HG02938 (cell line): Measurements from ENCODE around the gene RGS10.
"Not testable (repeated sequence)": the region's sequence is repeated elsewhere in the genome, so short reads cannot be mapped to it uniquely, and the experiment has no call there.

Source experiments
- ATAC-seq: cut with Tn5 transposase; IDR thresholded peaks from one replicate; pipeline ENCODE4 v1.9.1; 2021; ENCODE audit warnings: mild to moderate bottlenecking, moderate library complexity; ENCODE audit not compliant: unreplicated experiment

The RGS10 gene

DNA sequence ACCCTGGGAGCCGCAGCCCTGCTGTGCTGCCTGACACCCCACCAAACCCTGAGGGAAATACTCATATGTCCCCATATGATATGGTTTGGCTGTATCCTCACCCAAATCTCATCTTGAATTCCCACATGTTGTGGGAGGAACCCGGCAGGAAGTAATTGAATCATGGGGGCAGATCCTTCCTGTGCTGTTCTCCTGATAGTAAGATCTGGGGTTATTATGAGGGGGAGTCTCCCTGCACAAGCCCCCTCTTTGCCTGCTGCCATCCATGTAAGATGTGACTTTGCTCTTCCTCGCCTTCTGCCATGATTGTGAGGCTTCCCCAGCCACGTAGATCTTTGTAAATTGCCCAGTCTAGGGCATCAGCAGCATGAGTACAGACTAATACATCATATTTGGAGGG lies 68.7 kb downstream of the RGS10 start:
- ATAC-seq: no peak

- no peak for ATAC-seq
Measured at GRCh38 chr10:119470920-119471702, 71.4 kb downstream of the RGS10 start.

GRCh38 chr10:119469846-119470245 lies 72.7 kb downstream of the RGS10 start:
- no peak for ATAC-seq

GRCh38 chr10:119469325-119469707 lies 73.2 kb downstream of the RGS10 start:
- ATAC-seq: no peak

DNA sequence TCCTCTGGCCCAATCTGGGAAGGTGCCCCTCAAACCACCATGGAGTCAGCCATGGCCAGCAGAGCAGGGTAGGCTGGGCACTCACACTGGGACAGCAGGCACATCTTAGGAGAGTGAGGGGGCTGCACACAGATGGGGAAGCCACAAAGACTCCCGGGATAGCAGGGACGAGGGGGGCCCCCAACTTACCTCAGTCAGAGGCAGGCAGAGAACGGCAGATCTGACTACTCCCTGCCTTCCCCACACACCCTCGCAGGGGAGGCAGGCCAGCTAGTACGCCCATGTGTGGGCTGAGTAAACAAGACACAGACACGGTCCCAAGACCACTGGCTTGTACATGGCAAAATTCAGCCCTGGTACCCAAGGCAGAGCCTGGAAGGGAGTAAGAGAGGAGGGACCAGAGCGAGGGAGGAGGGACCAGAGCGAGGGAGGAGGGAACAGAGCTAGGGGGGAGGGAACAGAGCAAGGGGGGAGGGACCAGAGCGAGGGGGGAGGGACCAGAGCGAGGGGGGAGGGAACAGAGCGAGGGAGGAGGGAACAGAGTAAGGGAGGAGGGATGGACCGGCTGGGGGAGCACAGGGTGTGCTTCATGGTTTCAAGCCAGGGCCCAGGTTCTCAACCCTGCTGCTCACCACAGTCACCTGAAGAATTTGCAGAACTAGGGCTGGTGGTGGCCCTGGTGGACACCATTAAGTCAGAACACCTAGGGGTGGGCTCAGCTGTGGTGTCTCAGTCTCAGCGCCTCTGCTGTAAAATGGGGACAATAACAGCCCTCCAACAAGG lies 73.8 kb downstream of the RGS10 start:
- ATAC-seq: no peak

- ATAC-seq: no peak
Measured at GRCh38 chr10:119466655-119467054, 75.9 kb downstream of the RGS10 start.

DNA sequence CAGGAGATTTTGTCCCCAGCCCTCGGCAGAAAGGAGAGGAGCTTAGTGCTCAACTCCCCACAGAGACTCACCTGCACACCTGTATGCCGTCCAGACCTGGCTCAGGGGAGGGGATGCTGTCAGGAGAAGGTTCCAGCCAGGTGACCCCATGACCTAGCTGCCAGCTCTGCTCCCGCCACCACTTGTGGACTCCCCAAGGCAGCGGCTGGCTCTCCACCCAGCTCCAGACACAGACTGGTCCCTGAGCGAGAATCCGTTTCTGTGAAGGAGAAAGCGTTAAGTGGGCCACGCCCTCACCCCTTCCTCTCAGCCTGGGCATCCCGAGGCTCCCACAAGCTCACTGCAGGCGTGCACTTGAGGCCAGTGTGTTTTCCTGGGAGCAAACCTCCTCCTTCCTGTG lies 76.4 kb downstream of the RGS10 start:
- ATAC-seq: no peak

DNA sequence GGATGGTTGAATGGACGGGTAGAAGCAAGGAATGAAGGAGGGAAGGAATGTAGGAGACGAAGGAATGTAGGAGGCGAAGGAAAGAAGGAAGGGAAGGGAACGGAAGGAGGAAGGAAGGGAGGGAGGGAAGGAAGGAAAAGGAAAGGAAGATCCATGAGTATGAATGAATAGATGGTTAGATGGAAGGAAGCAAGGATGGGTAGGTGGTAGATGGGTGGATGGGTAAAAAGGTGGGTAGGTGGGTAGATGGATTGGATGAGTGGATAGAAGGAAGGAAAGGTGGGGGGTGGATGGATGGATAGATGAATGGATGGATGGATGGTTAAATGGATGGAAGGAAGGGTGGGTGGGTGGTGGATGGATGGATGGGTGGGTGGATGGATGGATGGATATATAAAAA lies 77.4 kb downstream of the RGS10 start:
- no peak for ATAC-seq

- not testable (repeated sequence) for ATAC-seq
Measured at GRCh38 chr10:119463195-119463594, 79.3 kb downstream of the RGS10 start.

DNA sequence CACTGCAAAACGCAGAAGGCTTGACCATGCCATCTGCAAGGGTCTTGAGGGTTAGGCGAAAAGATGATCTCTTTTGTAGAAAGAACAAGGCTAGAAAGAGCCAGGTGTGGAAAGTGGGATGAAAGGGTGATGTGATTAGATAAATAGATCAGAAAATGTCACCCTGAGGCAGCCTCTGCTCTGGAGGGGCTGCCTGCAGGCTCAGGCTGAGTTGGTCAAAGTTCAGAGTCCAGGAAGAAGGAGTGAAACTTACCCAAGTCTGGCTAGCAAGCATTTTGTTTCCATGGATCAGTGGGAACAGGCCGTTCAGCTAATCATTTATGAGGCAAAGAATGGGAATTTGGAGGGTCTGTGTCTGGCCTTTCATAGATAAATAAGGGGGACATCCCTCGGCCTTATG lies 79.7 kb downstream of the RGS10 start:
- ATAC-seq: no peak

GRCh38 chr10:119461923-119462322 lies 80.6 kb downstream of the RGS10 start:
- peak; percentile 71 for ATAC-seq

- peak; percentile 54 for ATAC-seq
Measured at GRCh38 chr10:119461380-119461779, 81.1 kb downstream of the RGS10 start.

GRCh38 chr10:119460369-119461195 lies 81.9 kb downstream of the RGS10 start:
- ATAC-seq: no peak

GRCh38 chr10:119459681-119460340 lies 82.7 kb downstream of the RGS10 start:
- no peak for ATAC-seq

DNA sequence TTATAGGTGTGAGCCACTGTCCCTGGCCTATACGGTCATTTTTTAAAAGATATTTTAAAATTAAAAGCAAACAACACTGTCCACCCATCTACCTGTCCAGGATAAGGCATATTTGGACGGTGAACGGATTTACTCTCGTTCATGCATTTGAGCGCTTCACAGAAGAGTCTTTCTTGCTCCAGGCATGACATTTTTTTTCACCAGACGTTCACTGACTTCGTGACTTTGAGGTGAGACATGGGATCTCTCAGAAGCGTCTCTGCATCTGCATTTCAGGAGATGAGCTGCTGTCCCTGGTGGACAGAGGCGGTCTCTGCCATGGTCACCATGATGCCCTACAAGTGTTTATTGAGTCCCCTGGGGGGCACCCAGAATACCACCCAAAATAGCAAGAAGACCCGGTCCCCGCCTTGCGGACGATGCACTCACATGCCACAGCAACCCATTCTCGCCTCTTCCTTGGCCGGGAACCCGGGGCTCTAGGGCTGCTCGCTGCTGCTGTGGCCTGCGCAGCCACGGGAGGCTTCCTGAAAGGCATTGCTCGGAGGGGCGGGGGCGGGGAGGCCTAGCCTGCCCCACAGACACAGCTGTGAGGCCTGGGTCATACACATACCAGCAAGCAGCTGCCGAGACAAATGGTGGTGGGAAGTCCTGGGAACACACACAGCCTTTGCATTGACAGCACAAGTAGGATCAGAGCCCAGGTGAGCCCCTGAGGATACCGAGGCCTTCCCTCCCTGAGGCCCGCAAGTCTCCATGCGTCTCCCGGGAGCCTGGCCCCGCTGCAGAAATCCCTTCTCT lies 84.4 kb downstream of the RGS10 start:
- ATAC-seq: no peak

- ATAC-seq: no peak
Measured at GRCh38 chr10:119456435-119456810, 86.1 kb downstream of the RGS10 start.

DNA sequence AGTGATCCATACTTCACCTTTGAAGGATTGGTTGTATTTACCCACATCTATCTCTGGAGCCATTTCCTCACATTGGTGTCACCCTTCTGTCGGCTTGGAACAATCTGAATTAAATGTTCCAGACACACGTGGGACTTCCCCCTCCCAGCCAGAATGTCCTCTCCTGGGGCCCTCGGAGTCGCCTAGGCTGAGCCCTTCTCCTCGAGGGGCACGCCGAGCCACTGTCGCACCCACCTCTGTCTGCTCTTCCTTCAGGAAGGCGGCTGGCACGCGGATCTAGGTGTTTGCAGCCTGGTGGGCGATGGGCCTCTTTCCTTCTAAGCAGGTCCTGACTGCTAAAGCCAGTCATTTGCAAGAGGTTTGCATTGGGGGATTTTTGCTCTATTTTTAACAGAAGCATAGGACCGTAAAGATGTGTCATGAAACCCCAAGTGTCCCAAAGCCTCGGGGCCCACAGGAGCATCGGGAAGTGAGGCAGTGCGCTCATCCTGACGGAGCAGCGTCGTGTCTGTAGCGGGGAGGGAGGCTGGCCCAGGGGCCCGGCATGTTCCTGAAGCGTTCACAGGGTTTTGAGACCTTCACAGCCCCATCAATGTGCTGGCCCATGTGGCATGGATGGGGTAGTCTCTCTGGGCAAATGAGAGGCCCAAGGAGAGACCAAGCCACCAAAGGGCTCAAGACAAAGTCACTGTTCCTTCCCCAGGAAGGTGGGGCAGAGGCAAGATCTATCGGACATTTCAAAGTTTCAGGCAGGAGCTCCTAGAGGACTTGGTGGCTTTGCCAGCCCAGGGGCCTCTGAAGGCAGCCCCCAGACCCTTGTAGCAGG lies 86.7 kb downstream of the RGS10 start:
- no peak for ATAC-seq

DNA sequence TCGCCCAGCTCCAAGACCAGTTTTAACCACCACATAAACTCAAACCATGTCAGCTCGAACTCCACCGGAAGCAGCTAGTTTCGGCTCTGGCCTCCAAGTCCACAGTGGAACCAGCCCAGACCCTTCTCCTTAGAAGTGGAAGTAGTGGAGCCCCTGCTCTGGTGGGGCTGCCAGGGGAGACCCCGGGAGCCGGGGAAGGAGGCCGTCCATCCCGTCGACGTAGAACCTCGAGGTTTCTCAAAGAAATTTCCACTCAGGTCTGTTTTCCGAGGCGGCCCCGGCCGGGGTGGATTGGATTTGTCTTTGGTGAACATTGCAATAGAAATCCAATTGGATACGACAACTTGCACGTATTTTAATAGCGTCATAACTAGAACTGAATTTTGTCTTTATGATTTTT lies 87.5 kb downstream of the RGS10 start:
- no peak for ATAC-seq

DNA sequence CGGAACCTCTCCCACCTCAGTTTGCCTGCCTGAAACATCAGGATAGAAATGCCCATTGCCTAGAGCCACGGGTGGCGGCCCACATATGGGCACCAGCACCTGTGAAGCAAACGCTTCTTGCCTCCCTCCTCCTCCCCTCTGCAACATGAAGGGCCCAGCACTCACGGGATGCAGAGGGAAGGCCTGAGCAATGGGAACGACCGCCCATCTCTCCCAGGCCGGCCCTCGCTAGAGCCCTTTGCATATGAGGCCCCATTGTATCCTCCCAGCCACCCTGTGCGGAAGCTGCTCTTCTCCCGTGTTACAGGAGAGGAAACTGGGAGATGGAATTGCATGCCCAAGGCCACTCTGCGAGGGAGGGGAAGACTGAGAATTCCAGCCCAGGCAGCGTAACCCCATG lies 88.2 kb downstream of the RGS10 start:
- no peak for ATAC-seq
